Hematopoietic multipotent progenitor cell (in vitro differentiated cells): ENCODE results near the gene LRRC26. TPM values are rescaled to one million over a fixed set of nuclear protein-coding genes. Genes with fewer than 3 reads are reported as not detected.

Experiments used
- DNase-seq, 3 donors: peaks; one replicate each; pipeline ENCODE4 v3.0.0-alpha.2; 2011 to 2015; ENCODE audit warnings: low read depth in 2 of 3, low spot score in 2 of 3
- total RNA-seq: library from RNA; depleted of rRNA; stranded (reverse); fragments of >200 nt; gene quantifications from one replicate; pipeline ENCODE4 v1.2.3, GENCODE V29; 2012

The LRRC26 gene
- total RNA-seq, 1 donor = 2.2 TPM

DNA sequence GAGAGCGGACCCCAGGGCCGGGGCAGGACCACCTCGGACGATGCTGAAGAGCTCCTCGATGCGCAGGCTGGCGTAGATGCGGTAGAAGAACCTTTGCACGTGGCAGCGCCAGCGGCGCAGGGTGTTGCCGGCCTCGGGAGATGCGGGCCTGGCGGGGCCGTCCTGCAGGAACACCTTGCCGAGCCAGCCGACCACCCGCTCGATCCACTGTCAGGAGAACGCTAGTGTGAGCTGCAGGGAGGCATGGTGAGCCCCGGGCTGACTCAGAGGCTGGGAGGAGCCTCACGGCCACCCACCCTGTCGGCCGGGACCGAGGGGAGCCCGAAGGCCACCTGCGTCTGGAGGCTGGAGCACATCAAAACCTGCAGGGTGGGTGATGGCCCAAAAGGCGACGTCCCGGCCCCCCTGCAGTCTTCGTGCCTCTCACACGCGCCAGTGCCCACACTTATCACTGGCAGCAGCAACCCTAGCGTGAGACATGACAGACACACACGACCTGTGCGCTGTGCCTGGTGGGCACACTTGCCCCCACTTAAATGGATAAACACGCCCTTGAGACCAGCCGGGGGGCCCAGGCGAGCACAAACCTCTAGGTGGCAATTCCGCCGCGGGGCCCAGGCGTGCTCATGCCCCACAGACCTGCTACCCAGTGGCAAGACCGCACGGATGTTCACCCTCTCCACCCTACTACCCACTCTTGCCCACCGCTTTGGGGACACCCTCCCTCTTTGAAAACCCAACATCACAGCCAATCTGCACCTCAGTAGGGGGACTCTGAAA, 15.2 kb upstream of the LRRC26 start:
- DNase-seq = no peak

DNA sequence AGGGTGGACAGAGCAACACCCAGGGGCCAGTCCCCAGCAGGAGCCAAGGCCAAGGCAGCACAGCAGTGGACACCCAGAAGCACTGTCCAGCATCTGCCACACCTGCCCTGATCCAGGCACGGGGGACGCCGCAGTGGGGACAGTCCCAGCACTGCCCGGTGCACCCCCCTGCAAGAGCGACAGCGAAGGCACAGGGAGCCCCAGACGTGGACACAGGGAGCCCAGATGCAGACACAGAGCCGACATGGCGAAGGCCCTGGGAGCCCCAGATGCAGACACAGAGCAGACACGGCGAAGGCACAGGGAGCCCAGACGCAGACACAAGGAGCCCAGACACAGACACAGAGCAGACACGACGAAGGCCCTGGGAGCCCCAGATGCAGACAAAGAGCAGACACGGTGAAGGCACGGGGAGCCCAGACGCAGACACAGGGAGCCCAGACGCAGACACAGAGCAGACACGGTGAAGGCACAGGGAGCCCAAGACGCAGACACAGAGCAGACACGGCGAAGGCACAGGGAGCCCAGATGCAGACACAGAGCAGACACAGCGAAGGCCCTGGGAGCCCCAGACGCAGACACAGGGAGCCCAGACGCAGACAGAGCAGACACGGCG, 14.2 kb upstream of the LRRC26 start:
- no peak for DNase-seq

DNA sequence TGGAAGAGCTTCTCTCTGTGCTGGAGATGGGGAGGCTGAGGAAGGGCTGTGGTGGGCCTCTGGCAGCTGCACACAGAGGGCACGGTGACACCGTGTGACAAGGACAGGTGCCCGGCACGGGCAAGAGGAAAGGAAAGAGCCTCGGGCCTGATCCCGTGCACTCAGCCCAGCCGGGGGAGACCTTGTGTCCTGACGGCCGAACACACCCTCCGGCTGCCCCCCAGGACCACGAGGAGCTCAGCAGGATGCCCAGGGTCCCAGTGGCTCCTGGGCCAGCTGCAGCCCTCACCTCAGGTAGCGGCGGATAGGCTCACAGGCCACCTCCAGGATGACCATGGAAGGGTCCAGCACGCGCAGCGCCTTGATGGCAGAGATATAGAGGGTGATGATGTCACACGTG, 13.0 kb upstream of the LRRC26 start:
- DNase-seq = no peak

DNA sequence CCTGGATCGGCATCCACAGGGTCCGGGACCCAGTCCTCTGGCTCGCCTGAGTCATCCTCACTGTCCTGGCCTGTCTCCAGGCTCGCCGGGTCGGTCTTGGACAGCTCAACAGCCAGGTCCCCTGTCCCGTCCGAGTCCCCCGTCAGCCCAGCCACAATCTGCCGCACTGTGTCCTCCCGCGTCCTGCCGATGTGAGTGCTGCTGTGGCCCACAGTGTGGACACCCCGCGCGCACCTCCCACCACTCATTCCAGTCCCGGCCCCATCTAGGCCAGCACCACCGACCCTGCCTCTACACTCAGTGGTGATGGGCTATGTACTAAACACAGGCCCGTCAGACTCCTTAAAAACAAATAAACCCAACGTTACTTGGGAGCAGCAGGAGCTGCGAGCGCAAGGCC, 11.8 kb upstream of the LRRC26 start:
- no peak for DNase-seq

DNA sequence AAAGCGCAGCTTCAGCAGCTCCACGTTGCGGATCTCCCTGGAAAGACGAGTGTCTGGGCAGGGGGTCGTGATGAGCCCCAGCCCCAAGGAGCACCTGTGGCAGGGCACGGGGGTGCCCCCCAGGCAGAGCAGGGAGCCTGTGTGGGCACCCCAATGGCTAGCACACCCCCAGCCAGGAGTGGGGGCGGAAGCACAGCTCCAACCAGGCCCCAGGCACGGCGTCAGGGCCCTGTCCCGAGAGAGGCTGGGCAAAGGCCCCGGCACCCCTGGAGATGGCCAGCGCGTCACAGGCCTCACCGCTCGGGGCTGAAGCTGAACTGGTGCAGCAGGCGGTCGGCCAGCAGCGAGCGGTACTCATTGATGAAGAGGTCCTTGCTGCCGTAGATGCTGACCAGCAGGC, 10.6 kb upstream of the LRRC26 start:
- DNase-seq = no peak

DNA sequence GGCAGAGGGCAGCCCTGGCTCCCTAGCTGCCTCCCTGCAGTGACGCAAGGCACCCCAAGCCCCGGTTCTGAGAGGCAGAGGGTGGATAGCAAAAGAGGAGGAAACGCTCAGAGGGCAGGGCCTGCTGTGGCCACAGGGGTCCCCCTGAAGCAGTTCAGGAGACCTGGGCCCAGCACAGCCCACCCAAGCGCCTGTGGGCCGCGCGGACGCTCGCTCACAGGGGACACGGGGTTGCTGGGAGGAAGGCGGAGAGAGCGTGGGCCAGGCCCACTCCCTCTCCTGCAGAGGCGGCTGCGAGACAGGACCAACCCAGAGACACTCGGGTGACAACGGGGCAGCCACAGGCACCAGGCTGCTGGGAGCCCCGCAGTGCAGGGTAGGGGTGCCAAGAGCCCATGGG, 9.9 kb upstream of the LRRC26 start:
- no peak for DNase-seq

DNA sequence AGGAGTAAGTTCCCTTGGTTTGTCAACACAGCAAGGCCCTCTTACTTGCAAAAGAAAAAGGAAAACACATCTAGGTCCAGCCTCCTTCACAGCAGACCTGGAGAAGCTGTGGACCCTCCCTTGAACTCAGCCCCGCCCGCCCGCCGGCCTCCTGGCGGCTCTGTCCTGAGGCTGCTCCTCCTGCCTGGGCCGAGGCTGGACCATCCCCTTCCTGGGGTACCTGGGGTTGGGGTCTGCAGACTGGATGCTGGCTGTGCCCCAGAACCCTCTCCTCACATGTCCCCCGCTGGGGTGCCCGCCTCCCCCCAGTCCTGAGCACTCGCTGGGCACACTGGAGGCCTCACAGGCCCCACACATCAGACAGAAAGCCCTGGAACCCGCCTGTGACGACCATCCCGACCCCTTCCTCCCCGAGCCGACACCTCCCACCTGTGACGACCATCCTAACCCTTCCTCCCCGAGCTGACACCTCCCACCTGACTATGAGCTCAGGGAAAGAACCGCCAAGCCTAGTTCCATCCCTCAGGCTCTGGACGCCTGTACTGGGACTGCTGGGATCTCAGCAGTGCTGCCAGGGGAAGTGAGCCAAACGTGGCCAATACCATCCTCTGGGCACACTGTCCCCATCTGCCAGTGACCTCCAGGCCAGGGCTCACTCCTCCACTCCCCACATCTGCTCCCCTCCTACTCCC, 9.2 kb upstream of the LRRC26 start:
- no peak for DNase-seq

DNA sequence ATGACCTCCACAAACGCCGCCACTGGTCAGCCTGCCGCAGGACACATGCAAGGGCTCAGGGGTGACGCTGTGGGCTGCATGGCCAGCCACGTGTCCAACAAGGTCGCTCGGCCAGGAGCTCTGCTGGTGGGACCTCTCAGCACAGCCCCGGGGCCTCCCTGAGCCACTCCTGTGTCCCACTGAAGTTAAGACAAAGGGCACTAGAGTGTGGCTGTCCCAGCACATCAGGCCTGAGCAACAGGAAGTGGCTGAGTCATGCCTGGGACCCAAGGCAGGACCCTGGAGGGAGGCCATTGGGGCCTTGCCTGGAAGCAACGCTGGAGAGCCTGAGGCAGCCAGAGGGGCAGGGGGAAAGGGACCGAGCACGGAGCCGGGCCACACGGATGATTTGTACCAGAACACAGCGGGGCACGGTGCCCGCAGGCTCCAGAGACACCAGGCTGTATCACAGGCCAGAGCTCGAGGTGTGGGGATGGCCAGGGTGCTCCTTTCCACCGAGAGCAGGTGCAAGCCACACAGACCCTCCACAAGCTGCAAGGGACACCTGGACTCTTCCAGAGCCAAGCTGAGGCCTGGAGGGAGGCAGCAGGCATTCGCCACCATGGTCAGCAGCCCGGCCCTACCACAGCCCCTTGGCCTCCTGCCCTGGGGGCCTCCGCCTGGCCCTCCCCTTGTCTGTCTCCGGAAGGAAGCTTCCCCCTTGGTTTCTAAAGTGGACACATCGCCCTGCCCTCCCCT, 8.5 kb upstream of the LRRC26 start:
- no peak for DNase-seq

DNA sequence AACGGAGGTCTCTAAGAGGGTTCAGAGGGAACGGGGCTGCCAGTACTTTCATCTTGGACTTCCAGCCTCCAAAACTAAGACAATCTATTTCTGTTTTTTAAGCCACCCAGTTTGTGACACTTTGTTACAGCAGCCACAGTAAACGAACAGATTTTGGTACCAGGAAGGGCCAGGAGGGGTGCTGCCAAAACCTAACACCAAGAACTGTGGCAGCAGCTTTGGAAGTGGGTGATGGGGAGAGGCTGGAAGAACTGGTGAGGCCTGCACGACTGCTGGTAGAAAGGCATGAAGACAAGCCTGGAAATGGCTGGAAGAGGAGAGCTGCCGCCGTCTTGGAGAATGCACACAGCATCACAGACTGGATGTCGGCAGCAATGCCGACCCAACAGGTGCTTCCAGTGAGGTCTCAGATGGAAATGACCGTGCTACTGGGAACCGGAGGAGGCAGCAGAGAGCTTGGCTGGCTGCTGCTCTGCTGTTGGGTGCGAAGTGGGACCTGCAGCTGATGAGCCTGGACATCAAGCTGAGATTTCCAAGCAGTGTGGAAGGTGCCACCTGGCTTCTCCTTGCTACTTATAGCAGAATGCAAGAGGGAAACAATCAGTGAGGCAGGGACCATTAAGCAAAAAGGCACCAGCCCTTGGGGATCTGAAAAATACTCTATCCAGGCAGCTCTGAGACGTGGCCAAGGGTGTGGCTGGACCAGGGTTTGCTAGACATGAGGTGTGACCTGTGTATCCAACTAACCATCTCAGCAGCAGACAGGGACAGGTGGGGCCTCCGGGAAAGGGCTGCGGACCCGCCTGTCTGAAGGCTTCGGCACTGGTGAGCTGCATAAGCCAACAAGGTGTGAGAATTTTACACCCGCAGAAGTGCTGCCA, 6.7 kb upstream of the LRRC26 start:
- peak in 1 of 3 donors; percentile 37 for DNase-seq

DNA sequence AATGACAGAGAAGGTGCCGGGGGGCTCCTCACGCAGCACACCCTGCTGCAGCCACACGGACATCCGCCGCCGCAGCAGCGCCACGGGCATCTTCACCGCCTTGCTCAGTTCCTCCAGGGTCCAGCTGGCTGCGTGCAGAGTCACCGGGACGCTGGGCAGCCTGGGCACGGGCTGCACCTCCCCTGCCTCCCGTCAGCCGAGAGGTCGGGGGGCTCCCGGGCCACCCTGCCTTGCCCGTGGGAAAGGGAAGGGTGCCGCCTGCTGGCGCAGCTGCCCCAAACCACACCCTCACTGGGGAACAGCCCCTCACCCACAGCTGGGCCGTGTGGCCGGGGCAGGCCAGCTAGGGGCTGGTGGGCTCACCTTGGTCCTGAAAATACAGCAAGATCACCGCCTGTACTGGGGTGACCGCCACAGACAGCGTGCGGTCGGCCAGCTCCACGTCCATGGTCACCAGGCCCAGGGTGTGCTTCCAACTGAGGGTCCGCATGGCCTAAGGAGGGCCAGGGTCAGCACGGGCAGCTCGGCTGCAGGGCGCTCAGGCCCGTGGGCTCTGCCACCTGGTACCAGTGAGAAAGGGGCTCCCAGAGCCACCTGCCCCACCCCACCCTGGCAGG, 5.6 kb upstream of the LRRC26 start:
- DNase-seq = no peak

DNA sequence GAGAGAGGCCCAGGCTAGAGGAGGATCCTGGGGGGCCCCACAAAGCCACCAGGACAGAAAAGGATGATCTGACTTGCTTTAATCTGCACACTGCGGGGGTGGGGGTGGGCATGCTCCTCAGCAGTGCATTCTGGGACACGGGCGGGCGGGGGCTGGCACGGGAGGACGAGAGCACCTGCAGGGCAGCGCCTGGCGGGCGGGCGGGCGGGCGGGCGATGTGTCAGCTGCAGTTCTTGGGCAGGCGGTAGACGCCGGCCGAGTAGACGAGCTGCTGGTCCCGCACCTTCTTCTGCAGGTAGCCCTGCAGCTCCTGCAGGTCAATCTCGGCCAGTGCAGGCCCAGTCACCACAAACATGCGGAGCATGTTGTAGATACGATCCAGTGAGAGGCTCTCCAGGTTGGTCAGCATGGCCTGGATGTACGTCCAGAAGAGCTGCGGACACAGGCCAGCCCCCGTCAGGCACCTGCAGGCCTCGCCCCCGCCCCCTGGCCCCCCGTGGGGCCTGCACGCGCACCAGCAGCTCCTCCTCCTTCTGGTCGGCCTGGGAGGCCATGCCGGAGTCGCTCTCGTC, 5.0 kb upstream of the LRRC26 start:
- DNase-seq = no peak

DNA sequence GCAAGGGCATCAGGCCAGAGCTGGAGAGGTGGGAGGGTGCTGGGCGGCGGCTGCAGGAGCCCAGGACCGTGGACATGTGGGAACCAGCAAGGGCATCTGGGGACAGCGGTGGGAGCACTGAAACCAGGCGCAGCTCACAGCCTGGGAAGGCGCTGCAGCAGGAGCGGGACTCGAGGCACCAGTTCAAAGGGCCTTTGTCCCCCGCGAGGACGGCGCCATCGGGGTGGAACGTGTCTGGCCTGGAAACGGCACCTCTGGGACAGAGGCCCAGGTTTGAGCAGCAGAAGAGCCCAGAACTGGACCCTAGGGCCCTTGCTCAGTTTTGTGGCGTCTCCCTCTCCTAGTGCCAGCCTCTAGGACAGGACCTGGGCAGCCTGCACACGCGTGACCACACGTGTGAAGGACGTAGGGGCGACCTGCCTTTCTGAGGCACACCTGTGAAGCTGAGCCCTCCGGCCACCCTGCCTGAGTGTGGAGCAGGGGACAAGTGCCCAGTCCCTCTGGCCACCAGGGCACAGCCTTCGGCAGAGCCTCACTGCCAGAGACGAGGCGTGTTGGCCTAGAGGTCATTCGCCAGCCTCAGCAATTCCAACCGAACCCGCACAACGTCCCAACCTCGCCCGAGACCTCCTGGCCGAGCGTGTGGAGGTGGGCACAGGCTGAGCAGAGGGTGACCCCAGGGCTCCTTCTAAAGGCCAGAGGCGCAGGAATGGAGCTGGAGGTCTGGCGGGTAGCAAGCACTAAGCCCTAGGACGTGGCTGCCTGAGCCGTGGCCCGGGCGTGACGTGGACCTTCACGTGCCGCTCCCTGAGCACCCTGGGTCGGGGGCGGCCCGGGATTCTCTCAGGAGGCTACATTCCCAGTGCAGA, 4.2 kb upstream of the LRRC26 start:
- no peak for DNase-seq

DNA sequence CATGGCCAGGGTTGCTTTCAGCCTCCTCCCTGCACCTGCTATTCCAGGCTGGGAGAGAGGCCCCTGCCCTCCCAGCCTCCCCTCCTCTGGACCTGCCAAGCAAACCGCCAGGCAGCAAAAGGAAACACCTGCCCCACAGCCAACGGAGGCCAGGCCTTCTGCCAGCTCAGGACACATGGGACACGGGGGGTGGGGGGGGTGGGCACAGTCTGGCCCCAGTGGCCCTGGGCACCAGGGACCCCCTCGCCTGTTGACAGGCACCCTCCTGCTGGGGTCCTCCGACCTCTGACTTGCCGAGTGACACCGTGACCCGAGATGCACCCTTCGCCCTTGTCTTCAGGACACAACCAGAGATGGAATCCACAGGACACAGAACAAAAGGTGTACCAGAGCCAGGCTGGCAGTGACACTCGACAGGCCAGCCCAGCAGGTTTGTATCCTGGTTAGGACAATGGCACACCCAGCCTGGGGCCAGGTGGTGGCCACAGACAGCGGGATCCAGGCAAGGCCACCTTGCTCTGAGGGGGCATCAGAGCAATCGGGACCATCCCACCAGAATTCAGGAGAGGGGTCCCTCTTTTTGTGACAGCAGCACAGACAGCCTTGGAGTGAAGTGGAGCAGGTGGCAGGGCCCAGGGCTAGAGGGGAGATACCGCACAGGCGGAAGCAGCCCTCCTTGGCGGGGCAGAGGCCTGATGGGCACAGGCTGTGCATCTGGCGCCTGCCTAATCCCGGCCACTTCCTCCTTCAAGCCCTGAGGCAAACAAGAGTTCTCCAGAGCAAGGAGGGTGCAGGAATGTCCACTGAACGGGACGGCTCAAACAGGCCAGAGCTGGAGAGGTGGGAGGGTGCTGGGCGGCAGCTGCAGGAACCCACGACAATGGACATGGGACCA, 3.3 kb upstream of the LRRC26 start:
- DNase-seq = peak in 1 of 3 donors; percentile 45

DNA sequence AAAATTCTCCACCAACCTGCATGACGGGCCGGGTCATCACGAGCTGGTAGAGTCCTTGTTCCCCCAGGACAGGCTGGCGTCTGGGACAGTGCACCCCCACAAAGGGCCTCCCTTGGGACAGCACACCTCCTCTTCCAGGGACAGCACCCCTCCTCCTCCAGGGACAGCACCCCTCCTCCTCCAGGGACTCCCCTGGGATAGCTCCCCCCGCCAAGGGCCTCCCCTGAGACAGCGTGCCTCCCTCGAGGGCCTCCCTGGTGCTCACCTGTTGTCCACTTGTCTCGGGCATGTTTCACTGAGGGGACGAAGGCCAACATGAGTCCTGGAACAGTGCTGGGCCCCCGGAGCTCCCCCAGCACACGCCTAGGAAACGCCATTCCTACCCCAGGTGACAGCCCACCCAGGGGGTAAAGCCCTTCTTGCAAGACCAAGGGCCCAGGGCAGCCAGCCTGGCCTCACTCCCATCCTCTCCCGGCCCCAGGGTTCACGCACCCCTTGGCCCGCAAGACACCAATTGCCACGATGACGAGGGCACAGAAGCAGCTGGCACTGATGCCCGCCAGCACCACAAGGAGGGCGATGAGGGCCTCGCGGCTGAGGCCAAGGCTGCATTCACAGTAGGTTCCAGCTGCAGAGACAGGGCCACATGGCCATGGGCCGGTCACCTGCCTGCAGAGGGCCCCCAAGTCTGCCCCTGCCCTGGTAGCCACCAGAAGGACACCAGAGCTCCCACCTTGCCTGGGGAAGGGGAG, 1.5 kb upstream of the LRRC26 start:
- no peak for DNase-seq

DNA sequence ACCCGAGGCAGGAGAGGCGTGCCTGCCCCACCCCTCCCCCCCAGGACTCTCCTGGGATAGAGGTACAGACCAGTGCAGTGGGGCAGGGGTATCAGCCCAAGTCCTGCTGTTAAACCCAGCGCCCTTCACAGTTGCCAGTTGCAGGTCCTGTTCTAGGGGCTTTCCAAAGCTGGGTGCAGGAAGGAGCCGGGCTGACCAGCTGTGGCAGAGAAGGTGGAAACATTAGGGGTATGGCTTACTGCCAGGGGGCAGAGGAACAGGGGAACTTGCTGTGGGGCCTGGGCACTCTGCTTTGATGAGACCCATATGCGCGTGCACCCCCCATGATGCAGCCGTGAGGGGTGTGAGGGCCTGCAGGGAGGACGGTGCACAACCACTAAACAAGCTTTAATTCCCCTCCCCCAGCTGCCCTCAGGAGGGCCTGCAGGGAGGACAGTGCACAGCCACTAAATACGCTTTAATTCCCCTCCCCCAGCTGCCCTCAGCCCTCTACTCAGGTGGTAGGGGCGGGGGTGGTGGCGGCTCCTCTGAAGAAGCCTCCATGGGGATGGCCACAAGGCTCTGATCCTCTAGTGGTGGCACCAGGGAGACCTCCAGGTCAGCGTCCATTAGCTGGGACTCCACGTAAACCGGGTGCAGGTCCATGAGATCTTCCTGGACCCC, 766 bp upstream of the LRRC26 start:
- DNase-seq = no peak
